Measurements from ENCODE around the gene SRP54. TPM values are rescaled to one million over a fixed set of nuclear protein-coding genes. Genes with fewer than 3 reads are reported as not detected.

Gene SRP54
- total RNA-seq, 2 experiments from 2014 or later, result 60.2 to 61.5 TPM

DNA sequence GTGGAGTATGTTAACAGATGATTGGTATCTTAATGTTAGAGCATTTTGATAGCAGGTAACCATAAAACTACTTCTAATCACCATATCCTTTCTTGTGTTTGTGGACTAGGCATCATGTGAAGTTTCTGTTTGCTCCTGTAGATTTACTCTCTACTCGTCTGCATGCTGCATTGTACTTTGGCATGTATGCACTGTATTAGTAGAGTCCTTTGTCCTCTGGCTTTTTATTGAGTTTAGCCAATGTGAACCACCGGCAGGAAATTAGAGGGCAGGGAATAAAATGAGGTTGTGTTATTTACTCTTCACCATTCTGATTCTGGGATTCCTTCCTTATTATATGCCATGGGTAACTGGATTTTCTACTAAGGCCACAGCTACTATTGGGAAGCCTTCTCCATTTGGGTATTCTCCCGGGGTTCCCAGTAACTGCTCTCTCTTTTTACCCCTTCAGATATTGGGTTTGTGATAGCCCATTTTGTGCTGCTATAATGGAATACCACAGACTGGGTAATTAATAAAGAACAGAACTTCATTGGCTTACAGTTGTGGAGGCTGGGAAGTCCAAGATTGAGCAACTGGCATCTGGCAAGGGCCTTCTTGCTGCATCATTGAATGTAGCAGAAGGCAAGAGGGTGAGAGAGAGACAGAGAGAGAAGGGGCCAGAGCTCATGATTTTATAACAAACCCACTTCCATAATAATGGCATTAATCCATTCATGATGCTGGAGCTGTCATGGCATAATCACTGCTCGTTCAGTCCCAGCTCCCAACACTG lies 85.6 kb downstream of the SRP54 start:
- Mint-ChIP-seq H3K36me3 (peaks cover 31% of the 10 kb centered on the region), H3K27ac (no peak overlapping the region), H3K4me1 (no peaks in the 10 kb centered on the region), H3K4me3 (no peak overlapping the region), H3K27me3 (no peaks in the 10 kb centered on the region), H3K9me3 (no peaks in the 10 kb centered on the region)
- no peak for DNase-seq
- ATAC-seq (ENCODE audit: low read depth), result no peak
- POLR2A ChIA-PET, result no interaction called here

DNA sequence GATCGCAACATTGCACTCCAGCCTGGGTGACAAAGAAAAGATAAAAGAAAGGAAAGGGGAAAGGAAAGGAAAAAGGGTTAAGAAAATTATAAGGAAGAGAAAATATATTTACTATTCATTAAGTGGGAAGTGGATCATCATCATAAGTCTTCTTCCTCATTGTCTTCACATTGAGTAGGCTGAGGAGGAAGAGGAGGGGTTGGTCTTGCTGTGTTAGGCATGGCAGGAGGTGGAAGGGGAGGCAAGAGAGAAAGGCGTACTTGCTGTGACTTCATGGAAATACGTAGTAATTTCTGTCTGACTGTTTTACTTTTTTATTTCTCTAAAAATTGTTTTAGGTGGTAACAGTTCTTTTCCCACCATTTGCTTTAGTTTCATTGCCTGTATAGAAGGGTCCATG lies 89.4 kb downstream of the SRP54 start:
- DNase-seq (no peak), ATAC-seq (ENCODE audit: low read depth) (no peak)
- no peak overlapping the region for H3K27ac Mint-ChIP-seq
- H3K36me3 Mint-ChIP-seq, result peaks cover 36% of the 10 kb centered on the region
- POLR2A ChIA-PET, result no interaction called here
- H3K4me1 Mint-ChIP-seq, result no peaks in the 10 kb centered on the region
- no peaks in the 10 kb centered on the region for H3K9me3 Mint-ChIP-seq
- no peak overlapping the region for H3K4me3 Mint-ChIP-seq
- H3K27me3 Mint-ChIP-seq, result no peaks in the 10 kb centered on the region

DNA sequence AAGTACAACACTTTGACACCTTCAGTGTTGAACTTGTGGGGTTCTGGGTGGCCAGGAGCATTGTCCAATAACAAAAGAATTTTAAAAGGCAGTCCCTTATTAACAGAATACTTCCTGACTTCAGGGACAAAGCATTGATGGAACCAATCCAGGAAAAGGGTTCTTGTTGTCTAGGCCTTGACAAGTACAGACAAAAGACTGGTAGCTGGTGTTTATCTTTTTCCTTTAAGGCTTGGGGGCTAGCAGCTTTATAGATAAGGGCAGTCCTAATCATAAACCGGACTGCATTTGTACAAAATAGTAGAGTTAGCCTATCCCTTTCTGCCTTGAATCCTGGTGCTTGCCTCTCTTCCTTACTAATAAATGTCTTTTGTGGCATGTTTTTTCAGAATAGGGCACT lies 90.7 kb downstream of the SRP54 start:
- no peak for ATAC-seq (ENCODE audit: low read depth)
- Mint-ChIP-seq H3K36me3 (peaks cover 26% of the 10 kb centered on the region), H3K4me3 (no peak overlapping the region), H3K9me3 (no peaks in the 10 kb centered on the region), H3K27ac (no peak overlapping the region), H3K4me1 (no peaks in the 10 kb centered on the region), H3K27me3 (no peaks in the 10 kb centered on the region)
- POLR2A ChIA-PET, result no interaction called here
- DNase-seq, result no peak

DNA sequence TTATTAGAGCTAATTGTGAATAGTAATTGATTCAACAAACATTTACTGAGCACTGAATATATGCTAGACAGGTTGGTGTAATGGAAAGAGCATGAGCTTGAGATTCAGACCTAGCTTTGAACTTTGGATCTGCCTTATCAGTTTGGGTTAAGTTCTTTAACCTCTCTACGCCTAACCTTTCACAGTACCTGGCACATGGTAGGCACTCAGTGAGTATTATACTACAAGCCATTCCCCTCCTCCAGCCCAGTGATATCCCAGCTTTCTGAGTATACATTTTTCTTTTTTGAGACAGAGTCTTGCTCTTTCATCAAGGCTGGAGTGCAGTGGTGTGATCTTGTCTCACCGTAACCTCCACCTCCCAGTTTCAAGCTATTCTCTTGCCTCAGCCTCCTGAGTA lies 95.3 kb downstream of the SRP54 start:
- DNase-seq (no peak), ATAC-seq (ENCODE audit: low read depth) (no peak)
- POLR2A ChIA-PET, result no interaction called here
- Mint-ChIP-seq H3K9me3 (no peaks in the 10 kb centered on the region), H3K4me3 (no peak overlapping the region), H3K27ac (no peak overlapping the region), H3K36me3 (peaks cover 11% of the 10 kb centered on the region), H3K27me3 (no peaks in the 10 kb centered on the region), H3K4me1 (no peaks in the 10 kb centered on the region)

Other genes with a start within 250 kb of the SRP54 start
- gene BAZ1A, start 107.6 kb upstream of the SRP54 start, total RNA-seq, result 10 to 100 TPM; 46.1 to 51.8 TPM
- 10 to 100 TPM; 36.5 to 42.5 TPM for gene FAM177A1, start 63.3 kb downstream of the SRP54 start, total RNA-seq
- 10 to 100 TPM; 34.0 to 39.1 TPM for gene PPP2R3C, start 139.0 kb downstream of the SRP54 start, total RNA-seq
- gene PRORP, start 139.6 kb downstream of the SRP54 start, total RNA-seq, result 10 to 100 TPM; 27.8 to 30.2 TPM